KOPT-K1 (cell line): ENCODE data around the gene TNRC6C.

Source experiments
- H3K27ac ChIP-seq: fragments of 200-600 bp; sonication (generic); 2 replicates; pipeline ENCODE4 v1.5.1; 2016; ENCODE audit warnings: antibody characterized with exemption, mild to moderate bottlenecking, low read depth, low read length; ENCODE audit not compliant: poor library complexity, severe bottlenecking
- H3K36me3 ChIP-seq: fragments of 200-600 bp; sonication (generic); 2 replicates; pipeline ENCODE4 v1.5.1; 2017; ENCODE audit warnings: antibody characterized with exemption, mild to moderate bottlenecking, low read length, moderate library complexity; ENCODE audit not compliant: insufficient read depth
- H3K9me3 ChIP-seq: fragments of 200-600 bp; sonication (generic); 2 replicates; pipeline ENCODE4 v1.5.1; 2017; ENCODE audit warnings: antibody characterized with exemption, low read length, mild to moderate bottlenecking; ENCODE audit not compliant: insufficient read depth, poor library complexity, severe bottlenecking

Gene TNRC6C

DNA sequence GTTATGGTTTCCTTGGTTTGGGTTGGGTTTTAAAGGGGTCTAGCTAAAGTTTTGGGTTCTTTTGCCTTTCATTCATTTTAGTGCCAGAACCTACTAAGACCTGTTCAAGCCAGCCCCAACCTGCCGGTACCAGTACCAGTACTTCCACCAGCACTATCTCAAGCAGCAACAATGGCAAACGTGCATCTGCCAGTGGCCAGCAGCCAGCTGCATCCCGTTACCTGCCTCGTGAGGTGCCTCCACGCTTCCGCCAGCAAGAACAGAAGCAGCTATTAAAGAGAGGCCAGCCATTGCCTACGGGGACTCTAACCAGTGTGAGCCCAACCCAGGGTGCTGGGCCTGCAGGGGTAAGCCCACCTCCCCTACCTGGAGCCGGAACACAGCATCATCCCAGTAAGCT, 72.9 kb downstream of the TNRC6C start:
- H3K27ac ChIP-seq: no peak overlapping the region
- H3K36me3 ChIP-seq: peaks cover 74% of the 10 kb centered on the region

DNA sequence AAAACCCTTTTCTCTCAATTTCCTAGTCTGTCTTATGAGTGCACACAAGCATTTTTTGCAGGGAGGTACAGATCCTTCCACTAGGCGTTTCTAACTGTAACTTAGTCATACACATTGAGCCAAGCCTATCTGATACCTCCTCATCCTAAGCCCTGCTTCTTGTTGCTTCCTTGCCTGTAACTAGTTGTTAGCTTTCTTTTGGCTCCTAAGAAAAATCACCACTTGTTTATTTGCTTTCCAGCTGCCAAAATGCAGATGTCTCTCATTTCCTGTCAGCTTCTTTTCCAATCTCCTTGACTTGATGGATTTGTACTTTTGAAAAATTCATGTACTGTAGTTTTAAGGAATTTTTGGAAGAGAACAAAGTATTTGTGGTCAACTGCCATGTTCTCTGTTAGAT, 73.7 kb downstream of the TNRC6C start:
- H3K36me3 ChIP-seq: peaks cover 77% of the 10 kb centered on the region
- no peak overlapping the region for H3K27ac ChIP-seq
- H3K9me3 ChIP-seq: no peaks in the 10 kb centered on the region

More for the DNA sequence above, 72.9 kb downstream of the TNRC6C start:
- H3K9me3 ChIP-seq: no peaks in the 10 kb centered on the region

DNA sequence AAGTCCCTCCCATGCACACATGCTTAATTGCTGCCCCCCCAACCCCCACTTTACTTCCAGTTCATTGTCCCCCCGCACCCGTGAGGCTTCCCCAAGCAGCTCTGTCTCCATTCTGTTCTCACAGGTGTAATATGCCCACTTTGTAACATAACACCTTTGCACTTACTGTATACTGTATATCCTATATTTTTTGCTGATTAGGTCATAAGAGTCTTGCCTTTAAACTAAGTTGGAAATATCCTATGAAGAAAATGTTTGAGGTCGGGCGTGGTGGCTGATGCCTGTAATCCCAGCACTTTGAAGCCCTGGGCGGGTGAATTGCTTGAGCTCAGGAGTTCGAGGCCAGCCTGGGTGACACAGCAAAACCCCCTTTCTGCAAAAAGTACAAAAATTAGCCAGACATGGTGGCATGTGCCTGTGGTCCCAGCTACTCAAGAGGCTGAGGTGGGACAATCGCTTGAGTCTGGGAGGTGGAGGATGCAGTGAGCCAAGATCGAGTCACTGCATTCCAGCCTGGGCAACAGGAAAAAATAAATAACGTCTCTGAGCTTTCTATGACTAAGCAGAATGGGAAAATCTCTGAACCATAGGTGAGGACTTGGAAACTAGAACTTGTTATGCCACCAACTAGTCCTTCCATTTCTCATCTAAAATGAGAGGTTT, 76.1 kb downstream of the TNRC6C start:
- H3K9me3 ChIP-seq: no peaks in the 10 kb centered on the region
- peaks cover 95% of the 10 kb centered on the region for H3K36me3 ChIP-seq
- H3K27ac ChIP-seq: no peak overlapping the region

DNA sequence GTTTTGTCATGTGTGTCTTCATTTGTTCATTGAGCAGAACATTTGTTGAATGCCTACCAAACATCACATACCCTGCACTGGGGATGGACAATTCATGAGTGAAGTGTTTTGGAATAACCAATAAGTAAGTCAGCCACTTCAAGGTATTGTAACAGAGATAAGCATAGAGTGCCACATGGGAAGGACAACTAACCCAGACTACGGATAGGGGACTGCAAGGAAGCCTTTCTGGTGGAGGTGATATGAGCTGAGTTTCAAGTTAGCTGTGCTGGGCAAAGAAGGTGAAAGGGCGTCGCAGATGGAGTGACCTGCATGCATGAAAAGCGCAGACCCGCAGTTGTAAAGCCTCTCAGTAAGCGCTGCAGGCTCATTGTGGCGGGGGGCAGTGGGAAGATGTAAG, 78.8 kb downstream of the TNRC6C start:
- peaks cover 99% of the 10 kb centered on the region for H3K36me3 ChIP-seq
- H3K27ac ChIP-seq: no peak overlapping the region
- H3K9me3 ChIP-seq: no peaks in the 10 kb centered on the region

DNA sequence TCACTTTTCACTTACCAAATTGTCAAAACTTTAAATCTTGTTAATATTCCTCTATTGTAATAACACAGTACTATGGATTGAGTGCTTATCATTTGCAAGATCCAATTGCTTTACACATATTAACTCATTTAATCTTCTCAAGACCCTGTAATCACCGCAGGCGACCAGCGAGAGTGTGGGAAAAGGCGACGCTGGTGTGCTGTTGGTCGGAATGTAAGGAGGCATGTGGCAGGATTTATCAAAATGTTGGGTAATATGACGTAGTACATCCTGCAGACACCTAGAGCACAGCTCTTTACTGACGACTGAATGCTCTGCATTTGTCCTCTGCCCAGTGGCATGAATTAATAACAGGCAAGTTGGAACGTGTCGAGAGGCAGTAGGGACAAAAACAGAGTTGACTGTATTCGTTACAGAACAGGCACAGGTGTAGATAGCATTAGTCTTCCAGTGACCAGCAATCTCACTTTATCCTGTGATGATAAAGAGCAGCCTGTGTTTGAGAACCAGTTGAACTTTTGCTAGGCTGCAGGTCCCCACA, 80.3 kb downstream of the TNRC6C start:
- Histone ChIP-seq H3K27ac (no peak overlapping the region), H3K36me3 (peaks cover 99% of the 10 kb centered on the region), H3K9me3 (no peaks in the 10 kb centered on the region)

DNA sequence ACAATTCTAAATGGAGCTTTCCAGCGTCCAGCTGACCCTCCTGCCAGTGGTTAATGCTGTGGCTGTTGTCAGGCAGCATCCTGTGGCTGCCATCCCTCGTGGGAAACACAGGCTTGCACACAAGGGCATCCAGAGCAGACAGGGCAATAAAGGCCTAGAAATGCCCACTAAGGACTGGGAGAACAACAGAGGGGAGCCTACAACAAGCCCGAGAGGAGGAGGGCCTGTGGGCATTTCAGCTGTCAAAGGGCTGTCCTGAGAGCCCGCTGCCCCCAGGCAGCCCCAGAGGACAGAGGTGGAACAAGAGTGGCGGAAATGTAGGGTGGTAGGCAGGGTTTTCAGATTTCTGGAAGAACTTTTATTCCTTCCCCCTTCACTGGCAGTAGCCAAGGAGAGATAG, 81.1 kb downstream of the TNRC6C start:
- Histone ChIP-seq H3K27ac (no peak overlapping the region), H3K36me3 (peaks cover 99% of the 10 kb centered on the region), H3K9me3 (no peaks in the 10 kb centered on the region)

DNA sequence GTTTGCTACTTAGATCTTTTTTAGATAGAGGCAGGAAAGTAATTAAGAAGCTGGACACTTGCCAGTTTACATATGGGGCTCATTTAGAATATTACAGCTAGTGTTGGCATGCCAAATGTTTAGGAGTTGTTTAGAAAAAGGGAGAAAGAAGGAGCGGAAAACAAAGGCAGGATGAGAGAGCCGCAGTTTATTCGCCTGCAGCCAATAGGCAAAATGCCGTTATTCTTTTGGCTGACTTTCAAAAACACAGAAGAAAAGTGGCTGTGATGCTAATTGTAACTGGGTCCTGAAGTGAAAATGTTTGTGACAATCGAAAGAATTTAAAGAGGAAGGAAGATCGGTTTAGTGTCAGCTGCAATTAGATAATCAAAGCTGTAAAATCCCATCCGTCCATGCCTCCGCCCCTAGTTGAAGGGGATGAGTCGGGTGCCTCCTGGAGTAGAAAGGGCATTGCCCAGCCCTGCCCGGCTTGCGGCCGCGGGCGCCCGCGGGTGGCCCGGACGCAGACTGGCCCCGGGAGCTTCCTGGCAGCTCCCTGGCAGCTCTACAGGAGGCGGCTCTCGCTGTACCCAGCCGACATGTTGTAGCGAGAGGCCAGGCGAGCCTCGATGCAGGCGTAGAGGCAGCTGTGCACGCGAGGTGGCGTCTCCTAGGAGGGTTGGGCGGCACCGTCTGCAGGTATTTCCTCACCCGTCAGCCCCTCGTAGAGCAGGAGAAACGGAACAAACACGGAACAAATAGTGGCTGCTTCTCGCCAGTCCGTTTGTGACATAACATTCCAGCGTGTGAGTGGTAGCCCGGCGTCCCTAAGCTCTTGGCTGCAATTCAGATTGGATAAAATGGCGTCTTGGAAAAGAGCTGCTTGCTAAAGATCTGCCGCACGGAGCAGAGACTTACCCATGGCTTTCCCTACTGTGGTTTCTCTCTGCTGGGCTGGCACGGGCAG, 82.2 kb downstream of the TNRC6C start:
- H3K36me3 ChIP-seq: peaks cover 97% of the 10 kb centered on the region
- H3K9me3 ChIP-seq: no peaks in the 10 kb centered on the region
- H3K27ac ChIP-seq: no peak overlapping the region

DNA sequence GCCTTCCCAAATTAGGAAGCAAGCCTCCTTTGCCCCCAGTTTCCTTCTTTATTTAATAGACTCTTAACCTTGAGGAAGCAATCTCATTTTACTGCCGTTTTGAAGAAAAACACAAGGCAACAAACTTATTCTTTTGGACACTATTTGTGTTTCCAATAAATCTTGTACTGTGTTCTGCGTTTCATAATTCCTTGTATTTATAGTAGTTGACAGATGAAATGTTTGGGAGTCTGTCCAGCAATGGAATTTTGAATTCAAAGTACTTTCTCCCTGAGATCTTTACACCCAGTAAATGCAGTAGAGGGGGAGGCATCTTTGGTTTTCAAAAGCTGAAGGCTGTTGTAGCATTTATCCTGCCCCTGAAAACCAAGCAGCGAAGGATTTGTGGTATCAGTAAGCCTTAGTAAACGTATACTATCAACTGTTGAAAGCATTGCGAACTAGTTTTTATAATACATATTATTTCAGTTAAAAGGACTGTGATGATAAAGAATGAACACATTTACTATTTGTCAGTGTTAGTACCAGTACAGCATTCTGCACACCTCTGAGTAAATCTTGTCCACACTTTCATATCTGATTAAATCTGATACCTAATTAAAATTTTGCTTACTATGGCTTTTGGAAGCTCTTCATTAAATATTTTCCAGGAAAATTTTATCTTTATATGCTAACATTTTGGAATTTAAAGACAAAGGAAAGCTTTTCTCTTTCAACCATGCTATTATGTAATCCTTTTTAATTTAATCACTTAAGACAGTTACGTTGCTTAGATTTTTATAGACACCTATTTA, 83.1 kb downstream of the TNRC6C start:
- Histone ChIP-seq H3K27ac (no peak overlapping the region), H3K9me3 (no peaks in the 10 kb centered on the region), H3K36me3 (peaks cover 97% of the 10 kb centered on the region)

DNA sequence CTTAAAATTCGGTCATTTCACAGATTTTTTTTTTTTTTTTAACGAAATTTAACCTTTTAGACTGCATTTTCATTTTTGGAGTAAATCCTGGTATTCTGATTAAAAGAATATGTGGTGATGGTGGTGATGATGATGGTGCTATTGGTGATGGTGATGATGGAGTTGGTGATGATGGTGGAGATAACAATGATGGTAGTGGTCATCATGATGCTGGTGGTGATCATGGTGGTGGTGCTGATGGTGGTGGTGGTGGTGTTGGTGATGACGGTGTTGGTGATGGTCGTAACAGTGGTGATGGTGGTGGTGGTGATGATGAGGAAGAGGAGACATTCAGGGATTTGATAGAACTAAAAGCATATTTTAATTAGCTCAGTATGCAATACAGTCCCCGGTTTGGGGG, 84.0 kb downstream of the TNRC6C start:
- H3K36me3 ChIP-seq: peaks cover 92% of the 10 kb centered on the region
- H3K9me3 ChIP-seq: no peaks in the 10 kb centered on the region
- no peak overlapping the region for H3K27ac ChIP-seq

DNA sequence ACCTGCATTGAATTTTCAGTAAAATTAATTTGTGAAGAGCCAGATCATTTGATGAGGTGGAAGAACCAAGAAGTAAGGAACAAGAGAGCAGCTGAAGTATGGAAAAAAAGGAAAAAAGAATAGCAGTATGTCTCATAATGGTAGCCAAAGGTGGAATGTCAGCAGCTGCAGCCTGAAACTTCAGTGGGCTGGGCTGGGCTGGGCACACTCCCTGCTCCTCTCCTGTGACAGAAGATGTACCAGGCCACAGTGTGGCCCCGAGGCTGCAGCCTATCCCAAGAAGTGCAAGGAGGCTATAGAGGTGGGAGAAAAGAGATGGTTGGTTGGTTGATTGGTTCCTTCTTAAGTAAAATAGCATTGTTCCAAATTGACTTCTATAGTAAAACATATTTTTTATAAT, 84.5 kb downstream of the TNRC6C start:
- Histone ChIP-seq H3K9me3 (no peaks in the 10 kb centered on the region), H3K36me3 (peaks cover 91% of the 10 kb centered on the region), H3K27ac (no peak overlapping the region)

DNA sequence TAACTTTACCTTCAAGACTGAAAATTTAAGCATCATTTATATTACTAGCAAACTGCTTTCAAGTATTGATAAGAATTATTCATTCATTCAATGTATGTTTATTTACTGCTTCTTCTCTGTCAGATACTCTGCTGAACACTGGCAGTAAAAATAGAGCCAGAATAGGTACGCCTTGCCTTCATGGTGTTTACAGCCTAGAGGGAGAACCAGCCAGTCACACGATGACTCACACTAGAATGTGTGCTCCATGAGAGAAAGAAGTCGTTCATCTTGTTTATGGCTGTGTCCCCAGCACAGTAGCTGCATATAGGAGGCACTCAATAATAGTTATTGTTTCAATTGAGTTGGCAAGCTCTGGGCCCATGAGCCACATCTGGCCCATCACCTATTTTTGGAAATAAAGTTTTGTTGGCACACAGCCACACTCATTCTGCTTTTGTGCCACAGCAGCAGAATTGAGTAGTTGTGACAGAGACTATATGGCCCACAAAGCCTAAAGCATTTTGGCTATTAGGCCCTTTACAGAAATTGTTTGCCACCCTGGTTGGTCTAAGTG, 85.9 kb downstream of the TNRC6C start:
- H3K36me3 ChIP-seq: peaks cover 91% of the 10 kb centered on the region
- H3K9me3 ChIP-seq: no peaks in the 10 kb centered on the region
- no peak overlapping the region for H3K27ac ChIP-seq

DNA sequence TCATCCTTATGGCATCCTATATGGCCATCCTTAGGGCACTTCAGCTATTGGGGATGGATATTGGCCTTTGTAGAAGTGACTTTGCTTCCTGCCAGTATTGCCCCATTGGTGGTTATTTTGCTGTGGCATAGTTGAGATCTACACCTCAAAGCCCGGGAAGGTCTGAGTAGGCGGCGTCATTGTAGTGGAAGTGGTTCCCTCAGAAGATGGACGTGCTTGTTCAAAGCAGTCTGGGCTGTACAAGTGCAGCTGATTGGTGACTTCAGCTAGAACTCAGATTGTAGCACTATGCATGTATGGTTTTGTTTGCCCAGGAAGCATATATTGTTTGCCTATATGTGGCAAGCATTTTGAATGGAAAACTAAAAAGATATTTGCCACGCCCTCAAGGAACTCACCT, 86.8 kb downstream of the TNRC6C start:
- H3K36me3 ChIP-seq: peaks cover 91% of the 10 kb centered on the region

DNA sequence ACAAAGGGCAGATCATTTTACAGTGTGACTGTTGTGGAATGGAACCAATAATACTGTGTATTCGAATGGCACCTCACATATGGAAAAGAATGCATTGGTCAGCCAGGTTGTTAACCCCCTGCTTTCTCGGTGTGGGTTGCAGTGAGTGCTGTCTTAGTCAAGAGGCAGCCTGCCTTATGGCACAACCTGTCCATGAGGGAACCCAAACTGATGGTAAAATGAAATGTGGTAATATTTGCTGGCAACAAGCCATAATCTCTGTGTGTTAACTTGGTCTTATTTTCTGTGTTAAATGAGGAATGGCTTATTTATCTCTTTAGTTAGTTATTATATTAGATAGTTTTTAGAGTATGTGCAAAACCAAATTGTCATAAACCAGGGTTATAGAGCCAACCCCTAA, 88.4 kb downstream of the TNRC6C start:
- peaks cover 91% of the 10 kb centered on the region for H3K36me3 ChIP-seq
- no peaks in the 10 kb centered on the region for H3K9me3 ChIP-seq
- H3K27ac ChIP-seq: no peak overlapping the region

More for the DNA sequence above, 86.8 kb downstream of the TNRC6C start:
- Histone ChIP-seq H3K27ac (no peak overlapping the region), H3K9me3 (no peaks in the 10 kb centered on the region)

DNA sequence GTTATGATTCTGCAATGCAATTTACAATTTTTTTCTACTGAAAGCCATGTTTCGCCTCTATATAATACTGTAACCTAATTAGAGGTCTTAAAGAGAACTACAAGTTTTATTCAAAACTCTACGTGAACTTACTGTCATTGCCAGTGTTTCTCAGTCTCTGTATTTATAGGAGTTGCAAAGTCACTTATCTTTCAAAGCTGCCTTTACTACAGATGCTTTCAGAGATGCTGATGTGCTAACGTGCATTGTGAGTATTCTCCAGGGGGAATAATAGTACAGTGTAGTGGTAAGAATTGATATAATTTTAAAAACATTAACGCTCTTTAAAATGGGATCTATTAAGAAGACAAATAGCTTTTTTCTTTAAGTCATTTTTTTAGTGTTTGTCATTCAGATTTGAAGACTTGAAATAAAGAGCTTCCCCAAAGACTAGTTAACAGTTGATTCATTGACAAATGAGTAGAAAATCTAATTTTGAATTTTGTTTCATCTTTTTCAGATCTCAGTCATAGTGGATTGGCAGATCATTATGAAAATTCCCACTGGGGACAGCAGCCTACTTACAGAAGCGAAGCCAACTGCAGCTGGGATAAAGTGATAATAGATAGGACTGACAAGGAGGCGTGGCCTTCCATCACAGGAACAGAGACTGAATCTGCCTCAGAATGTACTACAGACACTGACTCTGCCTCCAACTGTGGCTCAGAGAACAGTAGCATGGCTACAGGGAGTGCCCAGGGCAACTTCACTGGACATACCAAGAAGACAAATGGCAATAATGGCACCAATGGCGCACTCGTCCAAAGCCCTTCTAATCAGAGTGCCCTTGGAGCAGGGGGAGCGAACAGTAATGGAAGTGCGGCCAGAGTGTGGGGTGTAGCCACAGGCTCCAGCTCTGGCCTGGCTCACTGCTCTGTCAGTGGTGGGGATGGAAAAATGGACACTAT, 90.1 kb downstream of the TNRC6C start:
- Histone ChIP-seq H3K9me3 (no peaks in the 10 kb centered on the region), H3K27ac (no peak overlapping the region), H3K36me3 (peaks cover 91% of the 10 kb centered on the region)
